Thyroid gland (tissue), 4 donors: Measurements from ENCODE around the gene CCDC149. TPM values are rescaled to one million over a fixed set of nuclear protein-coding genes. Genes with fewer than 3 reads are reported as not detected.

Experiments
- DNase-seq, 2 donors: peaks; one replicate each; pipeline ENCODE4 v3.0.0-alpha.2; 2019
- H3K27ac ChIP-seq, 3 donors: fragments of 200-600 bp; sonication (generic); 1 replicate in 2 of 3; 2 replicates in 1 of 3; pipeline ENCODE4 v1.5.1; 2016 to 2019; ENCODE audit warnings: mild to moderate bottlenecking in 1 of 3, moderate library complexity in 1 of 3
- H3K27me3 ChIP-seq: fragments of 200-600 bp; sonication (generic); one replicate; pipeline ENCODE4 v1.5.1; 2019
- H3K36me3 ChIP-seq, 2 donors: fragments of 200-600 bp; sonication (generic); one replicate each; pipeline ENCODE4 v1.5.1; 2016 to 2019
- H3K4me1 ChIP-seq, 2 donors: fragments of 200-600 bp; sonication (generic); one replicate each; pipeline ENCODE4 v1.5.1; 2017 to 2019
- H3K4me3 ChIP-seq, 3 donors: fragments of 200-600 bp; sonication (generic); replicated peaks in 1 of 3; 1 replicate in 2 of 3; 2 replicates in 1 of 3; pipeline ENCODE4 v1.5.1; 2016; ENCODE audit warnings: mild to moderate bottlenecking in 1 of 3
- H3K9me3 ChIP-seq: fragments of 200-600 bp; sonication (generic); one replicate; pipeline ENCODE4 v1.5.1; 2017
- POLR2A ChIP-seq, 2 donors: fragments of 450-650 bp; IDR thresholded peaks; one replicate each; pipeline ENCODE4 v1.6.1; 2017; ENCODE audit warnings: antibody characterized with exemption in 2 of 2, mild to moderate bottlenecking in 2 of 2, moderate library complexity in 1 of 2
- WGBS, 2 donors: methylation state at CpG; one replicate each; pipeline ENCODE4 v1.1.5; 2017; 5-methylcytosine and 5-hydroxymethylcytosine counted together
- intact Hi-C: fragments of 100-400 bp; cut with DNase I; formaldehyde crosslinking; loops from one replicate; pipeline ENCODE4 v1.15.1; 2023
- total RNA-seq, 4 donors: library from RNA; depleted of rRNA; stranded (reverse); fragments of >200 nt; gene quantifications; one replicate each; pipeline ENCODE4 v1.2.3, GENCODE V29; 2016
- TF ChIP-seq, protein P1 (sequence below), 6 experiments: fragments of 200-600 bp in 3 of 6; fragments of 450-650 bp in 3 of 6; sonication (generic) in 3 of 6; IDR thresholded peaks; one replicate each; pipeline ENCODE4 v1.5.1; 2016 to 2019; ENCODE audit warnings: antibody characterized with exemption in 6 of 6, mild to moderate bottlenecking in 2 of 6, inconsistent platforms in 1 of 6, moderate library complexity in 1 of 6

CCDC149 gene
- total RNA-seq, 4 donors from 2014 or later, result 19.3 to 29.2 (median 21.8) TPM

DNA sequence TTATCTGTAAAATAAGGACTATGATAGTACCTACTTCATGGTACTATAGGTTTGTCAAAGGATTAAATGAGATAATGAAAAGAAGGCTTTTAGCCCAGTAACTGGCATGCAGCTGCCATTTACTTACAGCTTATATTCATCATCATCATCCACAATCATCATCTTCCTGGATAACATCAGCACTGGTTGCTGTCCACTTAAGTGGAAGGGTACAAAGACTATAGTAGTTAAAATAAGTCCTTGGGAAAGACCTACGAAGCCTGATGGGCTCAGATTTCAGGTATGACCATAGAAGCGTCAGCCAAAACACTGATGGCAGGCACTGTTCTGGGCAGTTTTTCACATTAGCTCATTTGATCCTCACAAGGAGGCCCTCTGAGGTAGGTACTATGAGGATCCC, 20.6 kb downstream of the CCDC149 start:
- intact Hi-C loops, result no loop called here
- no peak for TF ChIP-seq POLR2A (IDR thresholded peaks at IDR 0.05)
- TF ChIP-seq, protein P1, sequence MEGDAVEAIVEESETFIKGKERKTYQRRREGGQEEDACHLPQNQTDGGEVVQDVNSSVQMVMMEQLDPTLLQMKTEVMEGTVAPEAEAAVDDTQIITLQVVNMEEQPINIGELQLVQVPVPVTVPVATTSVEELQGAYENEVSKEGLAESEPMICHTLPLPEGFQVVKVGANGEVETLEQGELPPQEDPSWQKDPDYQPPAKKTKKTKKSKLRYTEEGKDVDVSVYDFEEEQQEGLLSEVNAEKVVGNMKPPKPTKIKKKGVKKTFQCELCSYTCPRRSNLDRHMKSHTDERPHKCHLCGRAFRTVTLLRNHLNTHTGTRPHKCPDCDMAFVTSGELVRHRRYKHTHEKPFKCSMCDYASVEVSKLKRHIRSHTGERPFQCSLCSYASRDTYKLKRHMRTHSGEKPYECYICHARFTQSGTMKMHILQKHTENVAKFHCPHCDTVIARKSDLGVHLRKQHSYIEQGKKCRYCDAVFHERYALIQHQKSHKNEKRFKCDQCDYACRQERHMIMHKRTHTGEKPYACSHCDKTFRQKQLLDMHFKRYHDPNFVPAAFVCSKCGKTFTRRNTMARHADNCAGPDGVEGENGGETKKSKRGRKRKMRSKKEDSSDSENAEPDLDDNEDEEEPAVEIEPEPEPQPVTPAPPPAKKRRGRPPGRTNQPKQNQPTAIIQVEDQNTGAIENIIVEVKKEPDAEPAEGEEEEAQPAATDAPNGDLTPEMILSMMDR (IDR thresholded peaks at IDR 0.05), result no peak
- DNase-seq, result no peak
- Histone ChIP-seq H3K4me3 (no peak overlapping the region), H3K27me3 (no peaks in the 10 kb centered on the region), H3K27ac (no peak overlapping the region), H3K36me3 (no peaks in the 10 kb centered on the region), H3K9me3 (no peaks in the 10 kb centered on the region), H3K4me1 (no peaks in the 10 kb centered on the region)
- 97 to 100% methylated on average over 2 of the region's 2 CpGs for WGBS, 2 donors

DNA sequence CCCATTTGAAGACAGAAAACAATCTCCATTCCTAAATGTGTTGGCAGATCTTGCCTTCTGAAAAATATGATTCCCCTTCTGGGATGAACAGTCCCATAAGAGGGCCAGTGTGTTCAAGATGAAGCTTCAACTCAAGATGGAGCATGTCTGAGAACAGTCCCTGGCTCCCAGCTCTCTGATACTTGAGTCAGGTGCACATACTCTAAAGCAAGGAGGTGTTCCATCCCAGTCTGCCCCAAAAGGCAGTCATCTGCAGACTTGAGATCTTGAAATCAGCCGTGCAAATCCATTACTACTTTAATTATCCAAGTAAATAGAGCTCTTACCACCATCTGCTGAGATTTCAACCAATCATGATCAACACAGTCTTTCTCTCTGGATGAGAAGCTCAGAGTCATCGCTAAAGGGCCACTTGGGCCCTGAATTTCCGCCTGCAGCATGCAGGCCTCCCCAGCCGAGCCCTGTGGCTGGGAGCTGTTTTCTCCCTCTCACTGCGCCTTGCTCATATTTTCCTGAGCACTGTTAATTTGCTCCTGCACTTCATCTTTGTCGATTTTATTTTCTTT, 22.2 kb downstream of the CCDC149 start:
- TF ChIP-seq, protein P1 (IDR thresholded peaks at IDR 0.05), result no peak
- no peak for TF ChIP-seq POLR2A (IDR thresholded peaks at IDR 0.05)

DNA sequence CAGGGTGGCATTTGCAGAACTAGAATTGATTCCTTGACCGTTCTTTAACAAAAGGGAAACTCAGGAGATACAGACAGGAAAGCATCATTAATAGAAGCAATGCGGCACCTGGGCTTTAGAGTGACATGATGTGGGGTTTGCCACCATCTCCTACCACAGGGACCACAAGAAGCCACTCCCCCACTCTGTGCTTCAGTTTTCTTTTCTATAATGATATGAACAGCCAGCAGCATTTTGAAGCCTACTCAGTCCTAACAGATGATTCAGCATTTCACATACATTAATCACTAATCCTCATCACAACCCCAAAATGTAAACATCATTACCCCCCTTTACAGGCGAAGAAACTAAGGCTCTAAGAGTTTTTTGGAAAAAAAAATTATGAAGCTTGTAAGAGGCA, 22.9 kb downstream of the CCDC149 start:
- Histone ChIP-seq H3K4me3 (no peak overlapping the region), H3K4me1 (no peaks in the 10 kb centered on the region), H3K27ac (no peak overlapping the region), H3K9me3 (no peaks in the 10 kb centered on the region), H3K27me3 (no peaks in the 10 kb centered on the region), H3K36me3 (no peaks in the 10 kb centered on the region)
- intact Hi-C loops, result no loop called here
- TF ChIP-seq, protein P1 (IDR thresholded peaks at IDR 0.05), result no peak
- no peak for TF ChIP-seq POLR2A (IDR thresholded peaks at IDR 0.05)
- no peak for DNase-seq
- WGBS, 2 donors, result 88 to 98% methylated on average over 3 of the region's 3 CpGs

More for the DNA sequence above, 22.2 kb downstream of the CCDC149 start:
- H3K4me1 ChIP-seq, result no peaks in the 10 kb centered on the region
- peak; percentile 66 to 69 for DNase-seq
- WGBS, 2 donors, result 52 to 59% methylated on average over 6 of the region's 6 CpGs
- H3K36me3 ChIP-seq, result no peaks in the 10 kb centered on the region
- H3K9me3 ChIP-seq, result no peaks in the 10 kb centered on the region
- peak overlapping the region in 2 of 3 donors; percentile 8 to 55 for H3K27ac ChIP-seq
- intact Hi-C loops, result no loop called here
- no peaks in the 10 kb centered on the region for H3K27me3 ChIP-seq
- no peak overlapping the region for H3K4me3 ChIP-seq

DNA sequence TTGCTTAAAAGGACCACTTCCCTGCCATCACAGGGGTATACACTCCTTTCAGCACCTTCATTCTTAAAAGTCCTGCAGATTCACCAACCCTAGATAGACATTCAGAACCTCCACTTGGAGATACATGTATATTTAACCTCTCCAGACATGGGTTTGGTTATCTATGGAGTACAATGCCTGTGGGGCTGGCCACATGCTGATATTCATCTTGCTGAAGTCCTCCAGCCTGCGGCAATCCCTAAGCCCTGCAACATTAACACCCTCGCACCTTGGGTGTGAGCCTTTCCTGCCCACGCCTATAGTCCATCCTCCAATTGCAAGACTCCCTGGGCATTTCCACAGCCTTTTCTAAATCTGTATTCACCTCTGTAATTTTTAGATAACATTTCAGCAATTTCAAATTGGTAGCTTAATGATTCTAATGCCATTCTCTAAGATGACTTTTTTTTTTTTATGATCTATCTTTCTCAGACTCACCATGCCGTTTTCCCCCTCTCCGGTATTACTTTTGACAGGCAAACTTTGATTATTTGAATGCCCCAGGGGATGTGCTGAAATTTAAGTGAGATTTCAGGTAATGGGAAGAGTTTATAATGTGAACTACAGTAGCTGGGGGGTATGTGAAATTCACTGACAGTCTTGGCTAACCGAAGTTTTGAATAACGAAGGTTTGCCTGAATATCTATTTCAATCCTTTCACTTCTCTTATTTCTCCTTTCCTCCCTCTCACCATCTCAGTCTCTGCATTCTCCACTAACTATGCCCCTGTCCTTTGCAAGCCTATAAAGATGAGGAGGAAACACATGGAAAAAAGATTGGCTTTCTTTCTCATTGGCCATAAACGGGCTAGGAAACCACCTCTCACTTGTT, 24.1 kb downstream of the CCDC149 start:
- Histone ChIP-seq H3K27me3 (no peaks in the 10 kb centered on the region), H3K4me3 (no peak overlapping the region), H3K27ac (no peak overlapping the region), H3K36me3 (no peaks in the 10 kb centered on the region), H3K9me3 (no peaks in the 10 kb centered on the region), H3K4me1 (no peaks in the 10 kb centered on the region)
- TF ChIP-seq POLR2A (IDR thresholded peaks at IDR 0.05), result no peak
- TF ChIP-seq, protein P1 (IDR thresholded peaks at IDR 0.05), result no peak
- no peak for DNase-seq
- WGBS, 2 donors, result 87 to 90% methylated on average over 8 of the region's 8 CpGs
- intact Hi-C loops, result no loop called here

DNA sequence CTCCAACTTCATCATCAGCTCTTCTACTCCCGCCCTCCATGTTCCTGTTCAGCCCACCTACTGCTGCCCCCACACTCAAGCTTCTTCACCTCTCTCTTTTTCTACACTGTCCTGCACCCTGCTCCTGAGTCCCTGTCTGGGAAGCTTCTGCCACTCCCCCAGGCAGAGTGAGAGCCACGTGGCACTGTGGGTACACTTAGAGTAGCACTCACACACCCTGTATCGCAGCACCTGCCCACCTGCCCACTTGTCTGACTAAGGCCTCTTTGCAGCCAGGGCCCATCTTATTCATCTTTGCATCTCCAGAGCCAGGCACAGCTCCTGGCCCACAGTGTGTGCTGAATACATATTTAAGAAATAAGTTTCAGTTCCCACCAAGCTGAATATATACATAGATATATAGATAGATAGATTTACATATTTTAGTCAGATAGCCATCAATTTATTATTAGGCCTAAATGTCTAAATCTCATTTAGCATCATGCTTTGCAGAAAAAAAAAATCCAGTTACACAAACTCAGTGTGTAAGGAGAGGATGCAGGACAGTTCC, 24.9 kb downstream of the CCDC149 start:
- TF ChIP-seq, protein P1 (IDR thresholded peaks at IDR 0.05), result no peak
- no peak for TF ChIP-seq POLR2A (IDR thresholded peaks at IDR 0.05)
- H3K27ac ChIP-seq, result no peak overlapping the region
- H3K9me3 ChIP-seq, result no peaks in the 10 kb centered on the region
- intact Hi-C loops, result no loop called here
- no peak overlapping the region for H3K4me3 ChIP-seq
- no peaks in the 10 kb centered on the region for H3K36me3 ChIP-seq
- H3K27me3 ChIP-seq, result no peaks in the 10 kb centered on the region
- WGBS, 2 donors, result 83 to 91% methylated on average over 3 of the region's 3 CpGs
- no peak for DNase-seq
- H3K4me1 ChIP-seq, result no peaks in the 10 kb centered on the region
